22Rv1 (cell line): Measurements from ENCODE around the gene DCUN1D4.

ENCODE experiments used
- H3K27ac ChIP-seq: fragments of 450-650 bp; 2 replicates; pipeline ENCODE4 v1.5.1; 2017
- CTCF ChIP-seq: fragments of 450-650 bp; IDR thresholded peaks from 2 replicates; pipeline ENCODE4 v1.5.1; 2017; ENCODE audit warnings: mild to moderate bottlenecking
- ZFX ChIP-seq: fragments of 450-650 bp; IDR thresholded peaks from 2 replicates; pipeline ENCODE4 v1.6.1; 2017; ENCODE audit warnings: antibody characterized with exemption, borderline replicate concordance

DCUN1D4 gene

GRCh38 chr4:51866835-51867234, 23.9 kb downstream of the DCUN1D4 start:
- no peak for TF ChIP-seq CTCF
- TF ChIP-seq ZFX, result no peak
- H3K27ac ChIP-seq, result no peak overlapping the region

GRCh38 chr4:51867689-51868448, 24.9 kb downstream of the DCUN1D4 start:
- TF ChIP-seq CTCF, result no peak
- H3K27ac ChIP-seq, result no peak overlapping the region

GRCh38 chr4:51868449-51868847, 25.5 kb downstream of the DCUN1D4 start:
- TF ChIP-seq ZFX, result no peak
- no peak for TF ChIP-seq CTCF
- no peak overlapping the region for H3K27ac ChIP-seq

- H3K27ac ChIP-seq, result no peak overlapping the region
- no peak for TF ChIP-seq CTCF
- TF ChIP-seq ZFX, result no peak
Measured at GRCh38 chr4:51870441-51871188, 27.7 kb downstream of the DCUN1D4 start.

- TF ChIP-seq CTCF, result no peak
- no peak for TF ChIP-seq ZFX
Measured at GRCh38 chr4:51872283-51872997, 29.5 kb downstream of the DCUN1D4 start.

GRCh38 chr4:51874551-51874950, 31.6 kb downstream of the DCUN1D4 start:
- no peak overlapping the region for H3K27ac ChIP-seq
- no peak for TF ChIP-seq ZFX

More at GRCh38 chr4:51872283-51872997, 29.5 kb downstream of the DCUN1D4 start:
- H3K27ac ChIP-seq, result no peak overlapping the region

GRCh38 chr4:51878431-51878830, 35.5 kb downstream of the DCUN1D4 start:
- H3K27ac ChIP-seq, result no peak overlapping the region
- TF ChIP-seq ZFX (no peak), CTCF (no peak)
